Colonic mucosa (tissue), 4 donors: ENCODE measurements around the gene PALM3. TPM values are rescaled to one million over a fixed set of nuclear protein-coding genes. Genes with fewer than 3 reads are reported as not detected.

ENCODE experiments used
- DNase-seq: peaks from one replicate; pipeline ENCODE4 v3.0.0-alpha.2; 2020
- H3K27ac ChIP-seq: fragments of 200-600 bp; one replicate; pipeline ENCODE4 v1.8.0; 2021
- H3K27me3 ChIP-seq: fragments of 200-600 bp; one replicate; pipeline ENCODE4 v1.8.0; 2021
- H3K36me3 ChIP-seq: fragments of 200-600 bp; one replicate; pipeline ENCODE4 v1.8.0; 2021
- H3K4me1 ChIP-seq: fragments of 200-600 bp; one replicate; pipeline ENCODE4 v1.8.0; 2021; ENCODE audit warnings: mild to moderate bottlenecking
- H3K4me3 ChIP-seq: fragments of 200-600 bp; one replicate; pipeline ENCODE4 v1.8.0; 2021
- H3K9ac ChIP-seq, 2 donors: one replicate each; pipeline ENCODE4 v1.7.0; 2013; ENCODE audit warnings: control low read depth in 2 of 2, low read depth in 2 of 2, low read length in 2 of 2
- H3K9me3 ChIP-seq: fragments of 200-600 bp; one replicate; pipeline ENCODE4 v1.8.0; 2021
- intact Hi-C: fragments of 100-400 bp; cut with DNase I; formaldehyde crosslinking; loops from one replicate; pipeline ENCODE4 v1.14.1; 2022
- total RNA-seq, 2 donors: library from RNA; stranded (reverse); fragmentation: NEBNext Ultra II Directional in 1 of 2; extraction: Animal tissue kit (Norgen Biotek cat#: 25700) in 1 of 2; gene quantifications; one replicate each; pipeline ENCODE4 v1.2.1, GENCODE V29; 2021
- TF ChIP-seq, protein P1 (sequence below): fragments of 200-600 bp; IDR thresholded peaks from one replicate; pipeline ENCODE4 v1.8.0; 2022; ENCODE audit warnings: antibody characterized with exemption, mild to moderate bottlenecking
- donor health status: healthy.
- donor health status: DM: no; HTN: no; CAD: no.
- donor health status: DM: no; HTN: no; CAD: no.

The PALM3 gene
- total RNA-seq, 2 donors from 2014 or later, result 0.37 to 1.6 TPM

DNA sequence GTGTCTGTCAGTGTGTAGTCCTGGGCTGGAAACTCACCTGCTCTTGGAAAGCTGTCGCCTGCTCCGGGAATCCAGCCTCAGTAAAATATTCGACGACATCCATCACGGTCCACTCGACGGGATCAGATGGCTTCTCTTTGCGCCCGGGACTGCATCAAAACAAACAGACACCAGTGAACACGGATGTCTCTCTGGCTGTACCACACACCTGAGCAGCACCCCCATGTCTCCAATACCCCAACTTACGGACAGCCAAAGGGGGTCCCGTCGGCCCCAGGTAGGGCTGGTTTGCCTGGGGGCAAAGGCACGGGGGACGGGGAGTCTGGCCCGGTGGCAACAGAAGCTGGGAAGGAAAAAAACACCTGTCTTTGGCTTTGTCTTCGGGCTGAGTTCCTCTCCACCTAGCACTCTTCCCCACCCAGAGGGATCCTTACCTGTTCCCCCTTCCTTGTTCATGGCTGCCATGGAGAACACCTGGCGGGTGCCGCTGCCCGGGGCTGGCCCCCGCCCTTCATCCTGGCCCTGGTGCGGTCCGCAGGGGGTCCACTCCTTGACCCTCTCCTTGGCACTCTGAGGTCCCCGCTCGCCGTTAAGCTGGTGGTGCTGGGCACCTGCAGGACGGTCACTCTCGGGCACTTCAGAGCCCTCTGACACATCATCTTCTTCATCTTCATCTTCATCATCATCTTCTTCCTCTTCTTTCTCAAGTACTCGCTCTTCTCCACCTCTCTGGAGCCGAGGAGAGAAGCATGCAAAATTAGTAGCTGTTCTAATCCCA is 26.9 kb upstream of the PALM3 start:
- peak overlapping the region in 1 of 2 donors; percentile 3 for H3K9ac ChIP-seq
- no peaks in the 10 kb centered on the region for H3K27me3 ChIP-seq
- H3K36me3 ChIP-seq, result no peaks in the 10 kb centered on the region
- intact Hi-C loops, result no loop called here
- no peak overlapping the region for H3K27ac ChIP-seq
- peak overlapping the region; percentile 40 for H3K4me3 ChIP-seq
- H3K4me1 ChIP-seq, result no peaks in the 10 kb centered on the region
- TF ChIP-seq, protein P1, sequence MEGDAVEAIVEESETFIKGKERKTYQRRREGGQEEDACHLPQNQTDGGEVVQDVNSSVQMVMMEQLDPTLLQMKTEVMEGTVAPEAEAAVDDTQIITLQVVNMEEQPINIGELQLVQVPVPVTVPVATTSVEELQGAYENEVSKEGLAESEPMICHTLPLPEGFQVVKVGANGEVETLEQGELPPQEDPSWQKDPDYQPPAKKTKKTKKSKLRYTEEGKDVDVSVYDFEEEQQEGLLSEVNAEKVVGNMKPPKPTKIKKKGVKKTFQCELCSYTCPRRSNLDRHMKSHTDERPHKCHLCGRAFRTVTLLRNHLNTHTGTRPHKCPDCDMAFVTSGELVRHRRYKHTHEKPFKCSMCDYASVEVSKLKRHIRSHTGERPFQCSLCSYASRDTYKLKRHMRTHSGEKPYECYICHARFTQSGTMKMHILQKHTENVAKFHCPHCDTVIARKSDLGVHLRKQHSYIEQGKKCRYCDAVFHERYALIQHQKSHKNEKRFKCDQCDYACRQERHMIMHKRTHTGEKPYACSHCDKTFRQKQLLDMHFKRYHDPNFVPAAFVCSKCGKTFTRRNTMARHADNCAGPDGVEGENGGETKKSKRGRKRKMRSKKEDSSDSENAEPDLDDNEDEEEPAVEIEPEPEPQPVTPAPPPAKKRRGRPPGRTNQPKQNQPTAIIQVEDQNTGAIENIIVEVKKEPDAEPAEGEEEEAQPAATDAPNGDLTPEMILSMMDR, result no peak
- H3K9me3 ChIP-seq, result no peaks in the 10 kb centered on the region
- DNase-seq, result no peak

DNA sequence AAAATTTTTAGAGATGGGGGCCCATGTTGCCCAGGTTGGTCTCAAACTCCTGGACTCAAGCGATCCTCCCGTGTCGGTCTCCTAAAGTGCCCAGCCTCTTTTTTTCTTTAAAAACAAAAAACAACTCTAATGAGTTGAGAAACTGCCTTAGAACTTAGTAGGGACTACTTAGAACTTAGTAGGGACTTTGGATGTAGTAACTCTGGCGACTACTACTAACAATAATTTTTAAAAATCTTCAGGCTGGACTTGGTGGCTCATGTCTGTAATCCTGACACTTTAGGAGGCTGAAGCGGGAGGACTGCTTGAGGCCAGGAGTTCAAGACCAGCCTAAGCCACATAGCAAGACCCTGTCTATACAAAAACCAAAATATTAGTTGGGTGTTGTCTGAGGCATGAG is 24.2 kb upstream of the PALM3 start:
- TF ChIP-seq, protein P1, result no peak
- no peak for DNase-seq
- H3K9me3 ChIP-seq, result no peaks in the 10 kb centered on the region
- no peaks in the 10 kb centered on the region for H3K4me1 ChIP-seq
- no peaks in the 10 kb centered on the region for H3K27me3 ChIP-seq
- no peak overlapping the region for H3K9ac ChIP-seq
- intact Hi-C loops, result no loop called here
- no peak overlapping the region for H3K27ac ChIP-seq
- no peak overlapping the region for H3K4me3 ChIP-seq
- no peaks in the 10 kb centered on the region for H3K36me3 ChIP-seq

DNA sequence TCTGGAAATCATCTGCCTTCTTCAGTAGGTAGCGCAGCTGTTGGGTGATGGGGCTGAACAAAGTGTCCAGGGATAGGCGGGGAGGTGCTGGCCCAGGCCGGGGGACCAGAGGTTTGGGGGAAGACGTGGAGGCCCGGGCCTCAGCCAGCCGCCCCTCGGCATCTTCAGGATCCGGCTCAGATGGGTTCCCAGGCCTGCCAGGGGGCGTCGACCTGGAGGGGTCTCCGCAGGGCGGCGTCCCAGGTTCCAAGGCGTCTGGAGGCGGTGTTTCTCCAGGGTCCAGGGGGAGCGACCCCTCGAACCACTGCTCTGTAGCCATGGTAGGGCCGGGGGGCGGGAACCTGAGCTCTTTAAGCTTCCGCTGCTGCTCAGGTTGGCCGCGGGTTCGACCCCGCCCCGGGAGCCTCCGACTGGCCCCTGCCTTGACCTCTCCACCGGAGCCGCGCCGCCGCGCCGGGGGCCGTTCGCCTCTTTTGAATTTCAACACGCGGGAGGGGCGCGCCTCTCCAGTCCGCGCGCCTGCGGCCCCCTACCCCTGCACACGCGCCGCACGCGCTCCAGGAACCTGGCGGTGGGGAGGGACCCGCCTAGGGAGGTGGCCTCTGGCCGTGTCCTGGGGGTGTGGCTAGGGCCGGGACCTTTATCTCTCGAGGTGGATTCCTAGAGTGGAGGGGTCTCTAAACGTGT is 23.6 kb upstream of the PALM3 start, which contains the start of gene C19orf67:
C19orf67 (minus strand) TSS at position 475 of the 687 bp plus-strand sequence; CDS start at position 319, 156 bp downstream.
- no peak within 1 kb of the TSS for H3K4me3 ChIP-seq
- DNase-seq, result no peak
- no peak within 1 kb of the TSS for H3K27ac ChIP-seq
- H3K9ac ChIP-seq, result peak within 1 kb of the TSS in 1 of 2 donors; percentile 5
- no peaks in the 10 kb centered on the region for H3K9me3 ChIP-seq
- no peaks in the 10 kb centered on the region for H3K36me3 ChIP-seq
- H3K27me3 ChIP-seq, result no peaks in the 10 kb centered on the region
- intact Hi-C loops, result no loop called here
- TF ChIP-seq, protein P1, result no peak
- H3K4me1 ChIP-seq, result peaks cover 1% of the 10 kb centered on the region

DNA sequence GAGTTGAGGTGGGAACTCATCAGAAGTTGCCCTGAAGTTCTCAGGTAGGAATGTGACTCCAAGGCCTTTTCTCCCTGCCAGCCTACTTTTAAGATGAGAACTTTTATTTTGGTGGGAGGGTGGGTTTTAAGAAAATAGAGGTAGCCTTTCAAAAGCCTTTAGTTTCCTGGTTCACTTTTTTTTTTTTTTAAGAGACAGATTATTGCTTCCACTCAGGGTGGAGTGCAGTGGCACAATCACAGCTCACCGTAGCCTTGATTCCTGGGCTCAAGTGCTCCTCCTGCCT is 20.7 kb upstream of the PALM3 start:
- peak overlapping the region; percentile 90 to 99 for H3K9ac ChIP-seq
- H3K27me3 ChIP-seq, result no peaks in the 10 kb centered on the region
- peaks cover 4% of the 10 kb centered on the region for H3K4me1 ChIP-seq
- no peak for DNase-seq
- intact Hi-C loops, result no loop called here
- no peak overlapping the region for H3K4me3 ChIP-seq
- peak overlapping the region; percentile 95 for H3K27ac ChIP-seq
- no peaks in the 10 kb centered on the region for H3K36me3 ChIP-seq
- TF ChIP-seq, protein P1, result no peak
- no peaks in the 10 kb centered on the region for H3K9me3 ChIP-seq

DNA sequence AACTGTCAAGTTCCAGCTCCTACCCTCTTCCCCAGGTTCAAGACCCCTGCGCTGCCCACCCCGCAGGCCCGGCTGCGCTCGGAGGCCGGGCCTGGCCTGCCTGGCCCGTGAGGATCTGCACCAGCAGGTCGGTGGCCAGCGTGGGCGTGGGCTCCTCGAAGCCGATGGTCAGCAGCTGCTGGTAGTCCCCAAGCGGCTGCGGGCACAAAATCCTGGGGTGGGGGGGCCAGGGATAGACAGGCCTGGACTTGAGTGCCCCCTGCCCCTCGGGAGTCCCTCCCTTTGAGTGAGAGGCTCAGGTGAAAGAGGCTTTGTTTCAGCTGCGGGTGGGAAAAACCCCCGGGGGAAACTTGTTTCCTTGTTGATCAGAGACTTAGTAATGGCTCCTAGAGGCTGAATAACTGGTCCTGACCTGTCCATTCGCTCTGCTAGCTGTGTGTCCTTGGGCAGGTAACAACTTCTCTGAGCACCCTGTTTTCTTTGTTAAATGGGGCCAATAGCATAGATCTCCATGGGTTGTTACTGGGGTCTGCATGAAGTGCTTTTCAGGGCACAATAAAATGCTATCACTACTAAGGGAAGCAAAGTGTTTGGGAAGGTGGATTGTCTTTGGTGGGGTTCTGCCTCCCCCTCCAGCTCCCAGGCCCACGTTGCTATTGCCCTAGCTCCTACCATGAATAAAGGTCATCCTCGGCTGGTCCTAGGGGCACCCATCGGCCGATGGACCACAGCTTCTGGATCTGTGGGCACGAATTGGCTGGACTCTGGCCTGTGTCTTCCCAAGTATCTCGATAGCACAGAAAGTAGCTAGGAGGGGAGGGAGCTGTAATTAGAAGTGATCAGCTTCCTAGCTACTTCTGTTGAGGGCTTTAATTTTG is 20.2 kb upstream of the PALM3 start:
- Histone ChIP-seq H3K9me3 (no peaks in the 10 kb centered on the region), H3K4me1 (peaks cover 4% of the 10 kb centered on the region), H3K27me3 (no peaks in the 10 kb centered on the region), H3K4me3 (peak overlapping the region; percentile 67), H3K27ac (peak overlapping the region; percentile 95), H3K9ac (peak overlapping the region; percentile 90 to 99), H3K36me3 (no peaks in the 10 kb centered on the region)
- intact Hi-C loops, result no loop called here
- peak; percentile 57 for DNase-seq
- TF ChIP-seq, protein P1, result no peak
